H9 (cell line): ENCODE results near the gene FHIT. TPM values are rescaled to one million over a fixed set of nuclear protein-coding genes. Genes with fewer than 3 reads are reported as not detected.

Source experiments
- DNase-seq: peaks from one replicate; pipeline ENCODE4 v3.0.0-alpha.2; 2017
- H2AFZ ChIP-seq: one replicate; pipeline ENCODE4 v1.6.1; 2013; ENCODE audit warnings: mild to moderate bottlenecking, low read length, control low read depth, moderate library complexity
- H2AK5ac ChIP-seq: 2 replicates; pipeline ENCODE4 v1.6.1; 2013; ENCODE audit warnings: low read length, control low read depth, mixed read lengths; ENCODE audit not compliant: insufficient read length
- H2BK120ac ChIP-seq: one replicate; pipeline ENCODE4 v1.6.1; 2013; ENCODE audit warnings: low read depth, mild to moderate bottlenecking, low read length, control low read depth, inconsistent platforms; ENCODE audit not compliant: poor library complexity, severe bottlenecking
- H2BK12ac ChIP-seq: 2 replicates; pipeline ENCODE4 v1.6.1; 2013; ENCODE audit warnings: low read length, control low read depth, mixed read lengths, low read depth; ENCODE audit not compliant: insufficient read length
- H2BK15ac ChIP-seq: 2 replicates; pipeline ENCODE4 v1.6.1; 2013; ENCODE audit warnings: low read depth, low read length, control low read depth
- H2BK20ac ChIP-seq: one replicate; pipeline ENCODE4 v1.6.1; 2013; ENCODE audit warnings: low read depth, mild to moderate bottlenecking, low read length, control low read depth, inconsistent platforms; ENCODE audit not compliant: poor library complexity, severe bottlenecking
- H2BK5ac ChIP-seq: 2 replicates; pipeline ENCODE4 v1.6.1; 2013; ENCODE audit warnings: low read length, control low read depth, mixed read lengths; ENCODE audit not compliant: insufficient read length
- H3K14ac ChIP-seq: 2 replicates; pipeline ENCODE4 v1.6.1; 2013; ENCODE audit warnings: low read length, control low read depth; ENCODE audit not compliant: insufficient read depth
- H3K18ac ChIP-seq: 2 replicates; pipeline ENCODE4 v1.6.1; 2013; ENCODE audit warnings: low read depth, mild to moderate bottlenecking, mixed read lengths, low read length, control low read depth; ENCODE audit not compliant: insufficient read length
- H3K23ac ChIP-seq: 2 replicates; pipeline ENCODE4 v1.6.1; 2013; ENCODE audit warnings: low read length, control low read depth, mixed read lengths, low read depth; ENCODE audit not compliant: insufficient read length
- H3K23me2 ChIP-seq: 2 replicates; pipeline ENCODE4 v1.6.1; 2013; ENCODE audit warnings: low read depth, mild to moderate bottlenecking, mixed read lengths, low read length, control low read depth; ENCODE audit not compliant: insufficient read length, poor library complexity, severe bottlenecking
- H3K27ac ChIP-seq: 2 replicates; pipeline ENCODE4 v1.5.1; 2013; ENCODE audit warnings: low read length, control low read depth, mixed read lengths, low read depth; ENCODE audit not compliant: insufficient read length
- H3K27me3 ChIP-seq: 2 replicates; pipeline ENCODE4 v1.6.1; 2013; ENCODE audit warnings: low read length, control low read depth, inconsistent platforms; ENCODE audit not compliant: insufficient read depth
- H3K4ac ChIP-seq: 2 replicates; pipeline ENCODE4 v1.6.1; 2013; ENCODE audit warnings: low read depth, mild to moderate bottlenecking, control low read depth, inconsistent platforms, low read length, moderate library complexity
- H3K4me1 ChIP-seq: 2 replicates; pipeline ENCODE4 v1.6.1; 2013; ENCODE audit warnings: low read length, control low read depth, inconsistent platforms; ENCODE audit not compliant: insufficient read depth
- H3K4me2 ChIP-seq: 2 replicates; pipeline ENCODE4 v1.6.1; 2013; ENCODE audit warnings: low read length, control low read depth, mixed read lengths; ENCODE audit not compliant: insufficient read length, insufficient read depth
- H3K56ac ChIP-seq: 2 replicates; pipeline ENCODE4 v1.6.1; 2013; ENCODE audit warnings: low read depth, mild to moderate bottlenecking, mixed read lengths, low read length, control low read depth; ENCODE audit not compliant: insufficient read length
- H3K79me1 ChIP-seq: 2 replicates; pipeline ENCODE4 v1.6.1; 2013; ENCODE audit warnings: low read depth, mild to moderate bottlenecking, moderate library complexity, low read length, control low read depth, inconsistent platforms; ENCODE audit not compliant: insufficient read depth, poor library complexity, severe bottlenecking
- H3K79me2 ChIP-seq: 2 replicates; pipeline ENCODE4 v1.6.1; 2013; ENCODE audit warnings: low read length, control low read depth, inconsistent platforms; ENCODE audit not compliant: insufficient read depth
- H3K9ac ChIP-seq: 2 replicates; pipeline ENCODE4 v1.6.1; 2013; ENCODE audit warnings: low read length, control low read depth, mixed read lengths; ENCODE audit not compliant: insufficient read length; ENCODE audit errors: extremely low read depth
- H3K9me3 ChIP-seq: one replicate; pipeline ENCODE4 v1.6.1; 2013; ENCODE audit warnings: low read depth, low read length, inconsistent platforms; ENCODE audit not compliant: control insufficient read depth
- H3T11ph ChIP-seq: one replicate; pipeline ENCODE4 v1.6.1; 2013; ENCODE audit warnings: mild to moderate bottlenecking, low read length, control low read depth, inconsistent platforms
- H4K20me1 ChIP-seq: one replicate; pipeline ENCODE4 v1.6.1; 2013; ENCODE audit not compliant: control insufficient read depth, insufficient read length, insufficient read depth
- H4K5ac ChIP-seq: 2 replicates; pipeline ENCODE4 v1.6.1; 2013; ENCODE audit warnings: low read depth, mild to moderate bottlenecking, mixed read lengths, low read length, control low read depth; ENCODE audit not compliant: insufficient read length
- H4K8ac ChIP-seq: replicated peaks from 2 replicates; pipeline ENCODE4 v1.6.1; 2013; ENCODE audit warnings: low read length, control low read depth, mixed read lengths, low read depth; ENCODE audit not compliant: insufficient read length
- H4K91ac ChIP-seq: 2 replicates; pipeline ENCODE4 v1.6.1; 2013; ENCODE audit warnings: low read depth, mild to moderate bottlenecking, moderate library complexity, mixed read lengths, low read length, control low read depth; ENCODE audit not compliant: insufficient read length
- H3K27ac Mint-ChIP-seq, 3 experiments: 2 replicates in 2 of 3; 3 replicates in 1 of 3; pipeline ENCODE4 v1.8.0; 2020 to 2021; ENCODE audit warnings: mixed read lengths in 3 of 3, mild to moderate bottlenecking in 1 of 3, moderate library complexity in 1 of 3
- H3K27me3 Mint-ChIP-seq: 2 replicates; pipeline ENCODE4 v1.8.0; 2021; ENCODE audit warnings: low read depth, mild to moderate bottlenecking, moderate library complexity, mixed read lengths
- H3K36me3 Mint-ChIP-seq, 3 experiments: 2 replicates in 2 of 3; 3 replicates in 1 of 3; pipeline ENCODE4 v1.8.0; 2020 to 2021; ENCODE audit warnings: low read depth in 3 of 3, mixed read lengths in 3 of 3; ENCODE audit not compliant: insufficient read depth in 1 of 3
- H3K4me1 Mint-ChIP-seq, 2 experiments: 2 replicates each; pipeline ENCODE4 v1.8.0; 2020; ENCODE audit warnings: mixed read lengths in 2 of 2
- H3K4me3 Mint-ChIP-seq, 2 experiments: 2 replicates in 1 of 2; 3 replicates in 1 of 2; pipeline ENCODE4 v1.8.0; 2020 to 2021; ENCODE audit warnings: mild to moderate bottlenecking in 2 of 2, mixed read lengths in 2 of 2, moderate library complexity in 1 of 2
- H3K9me3 Mint-ChIP-seq, 2 experiments: 2 replicates in 1 of 2; 3 replicates in 1 of 2; pipeline ENCODE4 v1.8.0; 2020; ENCODE audit warnings: mild to moderate bottlenecking in 2 of 2, mixed read lengths in 2 of 2, moderate library complexity in 1 of 2
- WGBS: extraction: QIAGEN DNeasy Blood & Tissue Kit; methylation state at CpG from one replicate; pipeline ENCODE4 v1.1.7; 2013; ENCODE audit warnings: missing lambda C conversion rate, low lambda C conversion rate, mixed read lengths; ENCODE audit not compliant: insufficient read length; ENCODE audit errors: extremely low coverage; 5-methylcytosine and 5-hydroxymethylcytosine counted together
- total RNA-seq: library from RNA; stranded (reverse); gene quantifications from 2 replicates; pipeline ENCODE4 v1.2.1, GENCODE V29; 2021
- TF ChIP-seq, protein P1 (sequence below): fragments of 200-600 bp; sonication (generic); conservative IDR thresholded peaks from 3 replicates; pipeline ENCODE4 v1.8.0; 2021; ENCODE audit warnings: antibody characterized with exemption, mild to moderate bottlenecking

FHIT gene
- total RNA-seq, 1 experiment from 2014 or later: 3.0 TPM

GRCh38 chr3:60553144-60553543 is 698.1 kb downstream of the FHIT start:
- H2BK12ac ChIP-seq: no peak overlapping the region
- H3K4me1 ChIP-seq: peaks cover 5% of the 10 kb centered on the region
- no peak for DNase-seq
- H2AK5ac ChIP-seq: no peak overlapping the region
- no peak overlapping the region for H3K27ac Mint-ChIP-seq
- TF ChIP-seq, protein P1, sequence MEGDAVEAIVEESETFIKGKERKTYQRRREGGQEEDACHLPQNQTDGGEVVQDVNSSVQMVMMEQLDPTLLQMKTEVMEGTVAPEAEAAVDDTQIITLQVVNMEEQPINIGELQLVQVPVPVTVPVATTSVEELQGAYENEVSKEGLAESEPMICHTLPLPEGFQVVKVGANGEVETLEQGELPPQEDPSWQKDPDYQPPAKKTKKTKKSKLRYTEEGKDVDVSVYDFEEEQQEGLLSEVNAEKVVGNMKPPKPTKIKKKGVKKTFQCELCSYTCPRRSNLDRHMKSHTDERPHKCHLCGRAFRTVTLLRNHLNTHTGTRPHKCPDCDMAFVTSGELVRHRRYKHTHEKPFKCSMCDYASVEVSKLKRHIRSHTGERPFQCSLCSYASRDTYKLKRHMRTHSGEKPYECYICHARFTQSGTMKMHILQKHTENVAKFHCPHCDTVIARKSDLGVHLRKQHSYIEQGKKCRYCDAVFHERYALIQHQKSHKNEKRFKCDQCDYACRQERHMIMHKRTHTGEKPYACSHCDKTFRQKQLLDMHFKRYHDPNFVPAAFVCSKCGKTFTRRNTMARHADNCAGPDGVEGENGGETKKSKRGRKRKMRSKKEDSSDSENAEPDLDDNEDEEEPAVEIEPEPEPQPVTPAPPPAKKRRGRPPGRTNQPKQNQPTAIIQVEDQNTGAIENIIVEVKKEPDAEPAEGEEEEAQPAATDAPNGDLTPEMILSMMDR: no peak
- H3K9me3 ChIP-seq: no peaks in the 10 kb centered on the region
- no peak overlapping the region for H4K91ac ChIP-seq
- H4K5ac ChIP-seq: no peak overlapping the region
- H2BK5ac ChIP-seq: no peak overlapping the region
- H2AFZ ChIP-seq: no peak overlapping the region
- no peaks in the 10 kb centered on the region for H3K79me1 ChIP-seq
- H3K9me3 Mint-ChIP-seq: peaks cover 17 to 18% of the 10 kb centered on the region in 2 experiments
- H3K56ac ChIP-seq: no peak overlapping the region
- H3K4me2 ChIP-seq: no peak overlapping the region
- no peak overlapping the region for H3K18ac ChIP-seq
- no peaks in the 10 kb centered on the region for H3K27me3 Mint-ChIP-seq
- H3K27ac ChIP-seq: no peak overlapping the region
- no peak overlapping the region for H2BK120ac ChIP-seq
- no peak overlapping the region for H3K14ac ChIP-seq
- H3K23ac ChIP-seq: no peak overlapping the region
- no peak overlapping the region for H2BK15ac ChIP-seq
- H4K20me1 ChIP-seq: no peaks in the 10 kb centered on the region
- H3K4ac ChIP-seq: no peak overlapping the region
- no peak overlapping the region for H3T11ph ChIP-seq
- WGBS: no CpG with 5 or more reads among the region's 3 CpGs
- H3K23me2 ChIP-seq: no peaks in the 10 kb centered on the region
- H3K27me3 ChIP-seq: no peaks in the 10 kb centered on the region
- no peaks in the 10 kb centered on the region for H3K79me2 ChIP-seq
- H2BK20ac ChIP-seq: no peak overlapping the region
- no peak overlapping the region for H4K8ac ChIP-seq
- peaks cover 6 to 21% (median 9%) of the 10 kb centered on the region in 3 experiments for H3K36me3 Mint-ChIP-seq
- H3K9ac ChIP-seq: no peak overlapping the region
- peaks cover 47 to 52% of the 10 kb centered on the region in 2 experiments for H3K4me1 Mint-ChIP-seq
- H3K4me3 Mint-ChIP-seq: no peak overlapping the region
